Stimulated activated CD8-positive, alpha-beta memory T cell treated with anti-CD3 and anti-CD28 coated beads, Interleukin-7, amount 100 ng/mL, for 4 hours (primary cell): ENCODE data around the gene PDZD4.

Experiments
- DNase-seq, 2 donors: peaks; one replicate each; pipeline ENCODE4 v3.0.0-alpha.2; 2020; ENCODE audit warnings: low read depth in 2 of 2

The PDZD4 gene

GRCh38 chrX:153813161-153813560 is 17.2 kb downstream of the PDZD4 start:
- no peak for DNase-seq

- DNase-seq: no peak
Observed at GRCh38 chrX:153812220-153812619, 18.1 kb downstream of the PDZD4 start.

GRCh38 chrX:153807976-153808375 is 22.4 kb downstream of the PDZD4 start:
- no peak for DNase-seq

- DNase-seq: no peak
Observed at GRCh38 chrX:153806999-153807575, 23.3 kb downstream of the PDZD4 start.

GRCh38 chrX:153805436-153805835 is 24.9 kb downstream of the PDZD4 start:
- no peak for DNase-seq

GRCh38 chrX:153804621-153805020 is 25.7 kb downstream of the PDZD4 start:
- no peak for DNase-seq

GRCh38 chrX:153804100-153804595 is 26.2 kb downstream of the PDZD4 start:
- DNase-seq: no peak

GRCh38 chrX:153803211-153804099 is 26.9 kb downstream of the PDZD4 start:
- no peak for DNase-seq

GRCh38 chrX:153802513-153803045 is 27.8 kb downstream of the PDZD4 start:
- no peak for DNase-seq

GRCh38 chrX:153801669-153802068 is 28.7 kb downstream of the PDZD4 start:
- DNase-seq: no peak

- DNase-seq: no peak
Observed at GRCh38 chrX:153800746-153801145, 29.6 kb downstream of the PDZD4 start.

- DNase-seq: no peak
Observed at GRCh38 chrX:153800177-153800722, 30.1 kb downstream of the PDZD4 start.

GRCh38 chrX:153799326-153799725 is 31.0 kb downstream of the PDZD4 start:
- DNase-seq: no peak

- DNase-seq: no peak
Observed at GRCh38 chrX:153797415-153798015, 32.8 kb downstream of the PDZD4 start.

GRCh38 chrX:153794897-153795816 is 35.2 kb downstream of the PDZD4 start:
- DNase-seq: no peak

- DNase-seq: peak; percentile 87 to 90
Observed at GRCh38 chrX:153794018-153794896, 36.1 kb downstream of the PDZD4 start, which contains the start of the genes IDH3G and SSR4. IDH3G (minus strand) TSS chrX:153794375; CDS start chrX:153794326, 49 bp downstream. SSR4 (plus strand) TSS chrX:153794668; CDS start chrX:153794688, 20 bp downstream.

GRCh38 chrX:153793291-153793690 is 37.1 kb downstream of the PDZD4 start:
- no peak for DNase-seq

GRCh38 chrX:153792368-153792767 is 38.0 kb downstream of the PDZD4 start:
- DNase-seq: no peak

- no peak for DNase-seq
Observed at GRCh38 chrX:153791104-153791852, 39.1 kb downstream of the PDZD4 start.
